Fibroblast of lung (primary cell): Measurements from ENCODE around the gene DOCK4. TPM values are rescaled to one million over a fixed set of nuclear protein-coding genes. Genes with fewer than 3 reads are reported as not detected.

Experiments used
- DNase-seq, 2 donors: peaks; one replicate each; pipeline versions ENCODE4 v3.0.0 to v3.0.0-alpha.2; 2010; ENCODE audit warnings: low read depth in 2 of 2
- H2AFZ ChIP-seq: 2 replicates; pipeline ENCODE4 v1.5.1; 2012; ENCODE audit warnings: low read length, control low read depth, inconsistent platforms
- H3K27ac ChIP-seq: 2 replicates; pipeline ENCODE4 v1.5.1; 2011; ENCODE audit warnings: low read length, control low read depth; ENCODE audit not compliant: insufficient read depth
- H3K27me3 ChIP-seq: 2 replicates; pipeline ENCODE4 v1.5.1; 2011; ENCODE audit warnings: mild to moderate bottlenecking, low read length; ENCODE audit not compliant: control insufficient read depth, insufficient read depth
- H3K36me3 ChIP-seq: 2 replicates; pipeline ENCODE4 v1.5.1; 2011; ENCODE audit warnings: low read length; ENCODE audit not compliant: control insufficient read depth, insufficient read depth
- H3K4me1 ChIP-seq: 2 replicates; pipeline ENCODE4 v1.5.1; 2011; ENCODE audit warnings: low read length; ENCODE audit not compliant: control insufficient read depth, insufficient read depth; ENCODE audit errors: extremely low read depth
- H3K4me2 ChIP-seq: 2 replicates; pipeline ENCODE4 v1.5.1; 2011; ENCODE audit warnings: low read length, control low read depth; ENCODE audit not compliant: insufficient read depth; ENCODE audit errors: extremely low read depth
- H3K4me3 ChIP-seq, 4 experiments: fragments of 200-600 bp in 1 of 4; sonication (generic) in 1 of 4; replicated peaks in 1 of 4; 2 replicates each; pipeline ENCODE4 v1.5.1; 2011 to 2016; ENCODE audit warnings: low read length in 4 of 4, low read depth in 3 of 4, mild to moderate bottlenecking in 3 of 4, control low read depth in 2 of 4, inconsistent platforms in 1 of 4, mixed read lengths in 1 of 4; ENCODE audit not compliant: insufficient read depth in 1 of 4; ENCODE audit errors: control extremely low read depth in 1 of 4
- H3K79me2 ChIP-seq: 2 replicates; pipeline ENCODE4 v1.5.1; 2012; ENCODE audit warnings: mild to moderate bottlenecking, low read length, inconsistent platforms; ENCODE audit not compliant: control insufficient read depth, insufficient read depth
- H3K9ac ChIP-seq: 2 replicates; pipeline ENCODE4 v1.5.1; 2011; ENCODE audit warnings: mild to moderate bottlenecking, low read length, control low read depth; ENCODE audit not compliant: insufficient read depth
- H3K9me3 ChIP-seq: 2 replicates; pipeline ENCODE4 v1.5.1; 2012; ENCODE audit warnings: low read depth, low read length; ENCODE audit not compliant: control insufficient read depth, insufficient read depth
- H4K20me1 ChIP-seq: 2 replicates; pipeline ENCODE4 v1.5.1; 2011; ENCODE audit warnings: low read length; ENCODE audit not compliant: control insufficient read depth, insufficient read depth; ENCODE audit errors: extremely low read depth
- EZH2 ChIP-seq: IDR thresholded peaks from 2 replicates; pipeline ENCODE4 v1.5.1; 2012; ENCODE audit warnings: low read length, control low read depth, mild to moderate bottlenecking; ENCODE audit errors: missing control alignments
- polyA plus RNA-seq, 2 donors: library from polyadenylated mRNA; depleted of rRNA in 1 of 2; stranded (reverse) in 1 of 2; unstranded in 1 of 2; fragments of >200 nt; gene quantifications; 2 replicates each; pipeline ENCODE4 v1.2.1, GENCODE V29; 2011 to 2012; ENCODE audit warnings: missing spikeins in 1 of 2
- total RNA-seq: library from RNA; depleted of rRNA; stranded (reverse); fragments of >200 nt; gene quantifications from 2 replicates; pipeline ENCODE4 v1.2.1, GENCODE V29; 2014
- TF ChIP-seq, protein P1 (sequence below), 2 donors: IDR thresholded peaks in 1 of 2; conservative IDR thresholded peaks in 1 of 2; 1 replicate in 1 of 2; 2 replicates in 1 of 2; pipeline ENCODE4 v1.5.1; 2011 to 2012; ENCODE audit warnings: low read length in 2 of 2, control low read depth in 1 of 2, inconsistent platforms in 1 of 2, low read depth in 1 of 2, mild to moderate bottlenecking in 1 of 2

The DOCK4 gene
- total and polyA plus RNA-seq, 2 donors (not counting 1 experiment from before 2014, with no cell fraction given), result 20.8 to 39.3 TPM

DNA sequence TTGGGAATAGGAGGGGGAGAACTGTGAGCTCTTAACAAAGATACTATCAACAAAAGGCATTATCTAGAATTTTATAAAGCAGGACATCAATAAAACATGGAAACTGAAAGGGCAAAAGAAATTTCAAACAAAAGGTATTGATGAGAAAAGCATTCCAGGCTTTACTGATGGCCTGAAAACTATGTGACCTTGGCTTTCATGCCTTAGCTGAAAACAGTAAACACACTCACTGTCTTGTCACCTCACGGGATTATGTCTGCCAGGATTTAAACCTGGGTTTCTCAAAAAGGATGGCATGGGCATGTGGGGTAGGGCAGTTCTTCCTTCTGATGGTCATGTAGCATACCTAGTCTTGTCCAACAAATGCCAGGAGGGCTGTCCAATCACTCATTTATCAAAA lies 22.9 kb downstream of the DOCK4 start:
- TF ChIP-seq, protein P1, sequence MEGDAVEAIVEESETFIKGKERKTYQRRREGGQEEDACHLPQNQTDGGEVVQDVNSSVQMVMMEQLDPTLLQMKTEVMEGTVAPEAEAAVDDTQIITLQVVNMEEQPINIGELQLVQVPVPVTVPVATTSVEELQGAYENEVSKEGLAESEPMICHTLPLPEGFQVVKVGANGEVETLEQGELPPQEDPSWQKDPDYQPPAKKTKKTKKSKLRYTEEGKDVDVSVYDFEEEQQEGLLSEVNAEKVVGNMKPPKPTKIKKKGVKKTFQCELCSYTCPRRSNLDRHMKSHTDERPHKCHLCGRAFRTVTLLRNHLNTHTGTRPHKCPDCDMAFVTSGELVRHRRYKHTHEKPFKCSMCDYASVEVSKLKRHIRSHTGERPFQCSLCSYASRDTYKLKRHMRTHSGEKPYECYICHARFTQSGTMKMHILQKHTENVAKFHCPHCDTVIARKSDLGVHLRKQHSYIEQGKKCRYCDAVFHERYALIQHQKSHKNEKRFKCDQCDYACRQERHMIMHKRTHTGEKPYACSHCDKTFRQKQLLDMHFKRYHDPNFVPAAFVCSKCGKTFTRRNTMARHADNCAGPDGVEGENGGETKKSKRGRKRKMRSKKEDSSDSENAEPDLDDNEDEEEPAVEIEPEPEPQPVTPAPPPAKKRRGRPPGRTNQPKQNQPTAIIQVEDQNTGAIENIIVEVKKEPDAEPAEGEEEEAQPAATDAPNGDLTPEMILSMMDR (conservative IDR thresholded peaks at IDR 0.05 in 1 of 2, IDR thresholded peaks at IDR 0.05 in 1 of 2; ENCODE audit: low read depth in 1 of 2, low read length in 2 of 2), result no peak
- TF ChIP-seq EZH2, result no peak
- no peak overlapping the region for H3K9ac ChIP-seq
- H3K9me3 ChIP-seq, result no peaks in the 10 kb centered on the region
- H3K4me2 ChIP-seq, result no peak overlapping the region
- no peak overlapping the region for H2AFZ ChIP-seq
- no peak overlapping the region for H3K4me3 ChIP-seq
- H3K79me2 ChIP-seq, result peaks cover 9% of the 10 kb centered on the region
- H3K36me3 ChIP-seq, result no peaks in the 10 kb centered on the region
- H3K27me3 ChIP-seq, result no peaks in the 10 kb centered on the region
- no peaks in the 10 kb centered on the region for H4K20me1 ChIP-seq
- H3K4me1 ChIP-seq, result no peaks in the 10 kb centered on the region
- no peak for DNase-seq
- no peak overlapping the region for H3K27ac ChIP-seq

DNA sequence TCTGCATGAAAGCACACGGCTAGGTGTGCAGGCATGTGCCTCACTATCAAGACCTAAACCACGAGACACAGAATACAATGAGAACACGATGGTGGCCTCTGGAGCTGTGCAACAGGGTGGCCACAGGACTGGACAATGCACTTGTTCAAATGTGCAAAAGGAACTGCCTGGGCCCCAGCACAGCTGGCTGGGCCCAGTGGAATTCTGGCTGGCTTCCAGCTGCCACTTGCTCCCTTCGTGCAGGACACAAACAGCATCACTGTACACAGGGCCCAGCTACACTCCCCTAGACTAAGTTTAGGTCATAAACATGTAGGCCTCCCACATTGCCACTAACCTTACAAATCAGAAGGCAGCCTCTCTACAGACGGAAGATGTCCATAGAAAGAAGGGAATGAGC lies 23.4 kb downstream of the DOCK4 start:
- H3K4me3 ChIP-seq, result no peak overlapping the region
- no peak overlapping the region for H2AFZ ChIP-seq
- H4K20me1 ChIP-seq, result no peaks in the 10 kb centered on the region
- H3K9me3 ChIP-seq, result no peaks in the 10 kb centered on the region
- TF ChIP-seq EZH2, result no peak
- TF ChIP-seq, protein P1 (conservative IDR thresholded peaks at IDR 0.05 in 1 of 2, IDR thresholded peaks at IDR 0.05 in 1 of 2; ENCODE audit: low read depth in 1 of 2, low read length in 2 of 2), result no peak
- no peak overlapping the region for H3K4me2 ChIP-seq
- no peak overlapping the region for H3K27ac ChIP-seq
- no peaks in the 10 kb centered on the region for H3K4me1 ChIP-seq
- no peak for DNase-seq
- peaks cover 10% of the 10 kb centered on the region for H3K79me2 ChIP-seq
- H3K27me3 ChIP-seq, result no peaks in the 10 kb centered on the region
- no peaks in the 10 kb centered on the region for H3K36me3 ChIP-seq
- H3K9ac ChIP-seq, result no peak overlapping the region

DNA sequence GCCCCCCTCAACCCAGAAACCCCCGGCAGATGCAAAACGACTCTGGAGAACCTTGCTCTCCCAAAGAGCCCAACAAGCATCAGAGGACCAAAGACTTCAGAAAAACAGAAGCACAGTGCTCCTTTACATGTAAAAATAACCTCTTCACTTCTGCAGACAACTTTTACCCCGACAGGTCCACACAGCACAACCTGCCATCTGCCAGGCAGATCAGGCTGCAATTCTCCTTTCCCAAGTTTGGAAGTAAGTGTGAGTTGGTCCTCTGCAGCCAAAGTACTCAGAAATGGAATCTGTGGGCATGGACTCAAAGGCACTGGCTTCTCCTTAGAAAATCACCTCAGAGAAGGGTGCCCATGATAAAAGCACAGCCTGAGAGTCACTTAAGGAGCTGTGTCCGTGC lies 26.0 kb downstream of the DOCK4 start:
- Histone ChIP-seq H3K9me3 (no peaks in the 10 kb centered on the region), H2AFZ (no peak overlapping the region), H3K4me3 (no peak overlapping the region), H3K9ac (no peak overlapping the region), H3K27me3 (no peaks in the 10 kb centered on the region), H3K4me2 (no peak overlapping the region), H4K20me1 (no peaks in the 10 kb centered on the region), H3K36me3 (no peaks in the 10 kb centered on the region), H3K4me1 (no peaks in the 10 kb centered on the region), H3K27ac (no peak overlapping the region), H3K79me2 (peaks cover 8% of the 10 kb centered on the region)
- TF ChIP-seq, protein P1 (conservative IDR thresholded peaks at IDR 0.05 in 1 of 2, IDR thresholded peaks at IDR 0.05 in 1 of 2; ENCODE audit: low read depth in 1 of 2, low read length in 2 of 2), result no peak
- TF ChIP-seq EZH2, result no peak
- DNase-seq, result no peak
